ENCODE results near the gene NIN.
"Not testable (repeated sequence)": the region's sequence is repeated elsewhere in the genome, so short reads cannot be mapped to it uniquely, and the experiment has no call there.

Gene NIN

DNA sequence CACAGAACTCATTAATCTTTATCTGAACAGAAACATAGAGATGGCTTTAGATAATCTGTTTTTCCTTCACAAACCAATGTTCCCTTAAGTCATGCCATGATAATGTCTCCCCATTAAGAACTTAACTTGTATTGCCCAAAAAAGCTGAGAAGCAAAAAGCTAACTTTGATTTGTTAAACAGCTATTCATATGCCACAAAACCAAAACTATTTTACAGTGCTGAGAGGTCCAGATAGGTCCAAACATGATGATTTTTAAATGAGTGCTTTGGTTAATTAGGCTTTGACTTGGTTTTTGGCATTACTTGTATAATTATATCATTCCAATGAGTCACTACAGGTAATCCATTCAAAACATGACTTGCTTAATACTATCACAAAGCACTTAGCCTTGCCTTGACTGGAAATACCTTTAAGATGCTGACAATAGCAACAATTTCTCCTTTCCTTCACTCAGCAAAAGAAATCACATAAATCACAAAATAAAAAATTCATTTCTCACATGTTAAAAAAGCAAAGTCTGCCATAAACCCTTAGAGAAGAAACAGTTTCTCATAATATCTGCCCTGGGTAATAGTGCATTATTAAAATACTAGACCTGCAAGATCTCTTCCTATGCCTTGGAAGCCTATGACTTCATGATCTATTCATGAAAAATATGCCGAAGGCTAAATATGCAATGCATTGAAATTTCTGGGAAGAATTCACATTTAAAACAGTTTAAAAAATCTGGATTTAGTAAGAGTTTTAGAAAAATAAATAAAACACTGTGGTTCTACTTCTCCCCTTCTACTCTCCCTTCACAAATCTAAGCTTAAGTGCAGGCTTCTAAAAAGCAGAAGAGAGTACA, 110.8 kb downstream of the NIN start:
- DNase-seq (ENCODE audit: extremely low read depth in 1 of 2, low read depth in 1 of 2) = no peak

DNA sequence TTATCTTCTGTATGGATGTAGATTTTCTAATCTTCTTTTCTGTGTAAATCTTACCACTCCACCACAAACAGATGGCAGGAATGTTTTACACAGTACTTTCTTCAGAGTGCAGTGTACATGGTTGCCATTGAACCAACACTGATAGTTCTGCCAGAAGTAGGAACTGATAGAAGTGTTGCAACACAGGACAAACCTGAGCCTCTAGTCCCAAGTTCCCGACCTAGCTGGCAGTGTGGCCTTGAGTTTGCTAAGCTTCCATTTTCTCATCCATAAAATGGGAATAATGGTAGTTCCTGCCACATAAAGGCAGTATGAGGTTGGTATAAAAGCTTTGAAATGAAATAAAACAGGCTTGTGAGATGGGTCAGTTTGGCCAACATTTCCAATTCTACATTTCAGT, 112.0 kb downstream of the NIN start:
- no peak for DNase-seq (ENCODE audit: extremely low read depth in 1 of 2, low read depth in 1 of 2)

DNA sequence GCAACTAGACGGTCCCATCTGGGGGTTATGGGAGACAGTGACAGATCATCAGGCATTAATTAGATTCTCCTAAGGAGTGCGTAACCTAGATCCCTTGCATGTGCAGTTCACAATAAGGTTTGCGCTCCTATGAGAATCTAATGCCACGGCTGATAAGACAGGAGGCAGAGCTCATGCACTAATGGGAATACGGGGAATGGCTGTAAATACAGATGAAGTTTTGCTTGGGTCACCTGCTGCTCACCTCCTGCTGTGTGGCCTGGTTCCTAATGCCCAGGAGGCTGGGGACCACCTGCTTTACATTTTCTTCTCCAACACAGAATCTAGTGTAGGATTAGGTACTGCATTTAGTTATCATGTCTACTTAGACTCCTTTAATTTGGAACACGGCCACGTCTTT, 113.2 kb downstream of the NIN start:
- no peak for DNase-seq (ENCODE audit: extremely low read depth in 1 of 2, low read depth in 1 of 2)

DNA sequence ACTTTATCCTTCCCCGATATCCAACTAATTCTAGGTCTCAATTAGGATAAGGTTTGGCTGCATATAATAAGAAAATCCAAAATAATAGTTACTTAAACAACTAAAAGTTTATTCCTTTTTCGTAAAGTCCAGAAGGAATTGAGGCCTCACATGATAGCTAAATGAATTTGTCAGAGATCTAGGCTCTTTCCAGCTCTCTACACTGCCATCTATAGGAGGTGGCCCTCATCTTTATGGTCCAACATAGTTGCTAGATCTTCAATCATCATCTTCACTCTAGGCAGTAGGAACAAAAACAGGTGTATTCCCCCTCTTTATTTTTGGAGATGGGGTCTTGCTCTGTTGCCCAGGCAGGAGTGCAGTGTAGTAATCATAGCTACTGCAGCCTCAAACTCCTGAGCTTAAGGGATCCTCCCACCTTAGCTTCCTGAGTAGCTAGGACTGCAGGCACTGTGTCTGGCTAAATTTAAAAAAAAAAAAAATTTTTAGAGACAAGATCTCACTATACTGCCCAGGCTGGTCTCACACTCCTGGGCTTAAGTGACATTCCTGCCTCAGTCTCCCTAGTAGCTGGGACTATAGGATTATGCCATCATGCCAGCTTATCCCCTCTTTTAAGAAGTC, 116.4 kb downstream of the NIN start:
- no peak for DNase-seq (ENCODE audit: extremely low read depth in 1 of 2, low read depth in 1 of 2)

- DNase-seq (ENCODE audit: extremely low read depth in 1 of 2, low read depth in 1 of 2) = no peak
Measured at GRCh38 chr14:50711043-50711442, 119.9 kb downstream of the NIN start.

- DNase-seq (ENCODE audit: extremely low read depth in 1 of 2, low read depth in 1 of 2) = no peak
Measured at GRCh38 chr14:50705026-50705593, 125.9 kb downstream of the NIN start.

DNA sequence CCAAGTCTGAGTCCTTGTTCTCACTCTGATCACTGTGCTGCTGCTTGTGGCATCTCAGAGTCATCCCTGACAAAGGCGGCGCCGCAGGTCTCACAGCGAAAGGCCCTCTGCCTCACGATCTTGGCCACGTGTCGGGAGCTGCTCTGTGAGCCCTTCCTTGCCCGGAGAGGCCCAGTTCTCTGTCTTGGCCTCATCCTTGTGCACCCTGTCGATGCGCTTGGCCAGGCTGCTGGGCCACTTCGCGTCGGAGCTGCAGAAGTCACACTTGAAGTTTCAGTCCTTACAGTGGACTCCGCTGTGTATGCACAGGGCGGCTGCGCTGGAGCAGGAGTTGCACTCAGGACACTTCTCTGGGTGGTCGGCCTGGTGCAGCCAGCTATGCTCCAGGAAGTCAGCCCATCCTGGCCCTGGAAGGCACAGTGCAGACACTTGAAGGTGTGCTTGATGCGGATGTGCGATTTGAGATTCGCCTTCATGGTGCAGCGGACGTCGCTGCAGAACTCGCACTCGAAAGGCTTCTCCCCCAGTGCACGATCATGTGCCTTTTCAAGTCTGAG, 126.4 kb downstream of the NIN start:
- no peak for DNase-seq (ENCODE audit: extremely low read depth in 1 of 2, low read depth in 1 of 2)

DNA sequence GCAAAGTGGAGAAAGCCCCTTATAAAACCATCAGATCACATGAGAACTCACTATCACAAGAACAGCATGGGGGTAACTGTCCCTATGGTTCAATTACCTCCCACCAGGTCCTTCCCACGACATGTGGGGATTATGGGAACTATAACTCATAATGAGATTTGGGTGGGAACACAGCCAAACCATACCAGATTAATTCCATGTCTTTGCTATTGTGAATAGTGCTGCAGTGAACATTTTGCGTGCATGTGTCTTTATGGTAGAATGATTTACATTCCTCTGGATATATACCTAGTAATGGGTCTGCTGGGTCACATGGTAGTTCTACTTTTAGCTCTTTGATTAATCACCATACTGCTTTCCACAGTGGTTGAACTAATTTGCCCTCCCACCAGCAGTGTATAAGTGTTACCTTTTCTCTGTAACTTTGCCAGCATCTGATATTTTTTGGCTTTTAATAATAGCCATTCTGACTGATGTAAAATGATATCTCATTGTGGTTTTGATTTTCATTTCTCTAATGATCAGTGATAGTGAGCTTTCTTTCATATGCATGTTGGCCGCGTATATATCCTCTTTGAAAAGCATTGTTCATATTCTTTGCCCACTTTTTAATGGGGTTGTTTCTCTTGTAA, 133.2 kb downstream of the NIN start:
- DNase-seq (ENCODE audit: extremely low read depth in 1 of 2, low read depth in 1 of 2) = no peak

GRCh38 chr14:50694260-50694659, 136.7 kb downstream of the NIN start:
- DNase-seq (ENCODE audit: extremely low read depth in 1 of 2, low read depth in 1 of 2) = not testable (repeated sequence)

DNA sequence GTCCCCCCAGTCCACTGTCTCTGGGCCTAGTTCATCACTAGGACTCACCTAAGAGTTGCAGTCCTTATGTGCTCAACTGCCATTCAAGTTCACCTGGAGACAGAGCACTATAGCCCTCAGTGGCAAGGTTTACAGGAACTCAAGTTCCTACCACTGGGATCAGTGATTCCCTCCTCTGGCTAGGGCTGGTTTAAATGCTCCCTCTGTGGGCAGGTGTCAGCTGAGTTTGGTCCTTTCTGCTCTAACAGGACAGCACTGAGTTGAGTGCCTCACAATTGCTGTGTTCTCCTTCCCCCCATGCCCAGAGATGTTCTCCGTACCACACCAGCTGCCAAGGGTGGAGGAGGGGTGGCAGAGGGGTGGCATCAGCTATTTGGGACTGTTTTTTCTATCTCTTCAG, 142.1 kb downstream of the NIN start:
- DNase-seq (ENCODE audit: extremely low read depth in 1 of 2, low read depth in 1 of 2) = no peak

DNA sequence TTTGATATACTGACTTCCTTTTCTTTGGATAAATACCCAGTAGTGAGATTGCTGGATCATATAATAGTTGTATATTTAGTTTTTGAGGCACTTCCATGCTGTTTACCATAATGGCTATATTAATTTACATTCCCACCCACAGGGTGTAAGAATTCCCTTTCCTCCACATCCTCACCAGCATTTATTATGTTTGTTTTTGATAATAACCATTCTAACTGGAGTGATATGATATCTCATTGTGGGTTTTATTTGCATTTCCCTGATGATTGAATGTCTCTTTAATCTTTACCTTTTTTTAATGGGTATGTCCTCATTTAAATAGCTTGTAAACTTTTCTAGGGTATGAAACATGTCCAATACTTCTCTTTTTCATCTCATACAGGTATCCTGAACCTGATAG, 151.3 kb downstream of the NIN start:
- DNase-seq (ENCODE audit: extremely low read depth in 1 of 2, low read depth in 1 of 2) = no peak

GRCh38 chr14:50678163-50678562, 152.8 kb downstream of the NIN start:
- no peak for DNase-seq (ENCODE audit: extremely low read depth in 1 of 2, low read depth in 1 of 2)

GRCh38 chr14:50677527-50678063, 153.4 kb downstream of the NIN start:
- DNase-seq (ENCODE audit: extremely low read depth in 1 of 2, low read depth in 1 of 2) = no peak

DNA sequence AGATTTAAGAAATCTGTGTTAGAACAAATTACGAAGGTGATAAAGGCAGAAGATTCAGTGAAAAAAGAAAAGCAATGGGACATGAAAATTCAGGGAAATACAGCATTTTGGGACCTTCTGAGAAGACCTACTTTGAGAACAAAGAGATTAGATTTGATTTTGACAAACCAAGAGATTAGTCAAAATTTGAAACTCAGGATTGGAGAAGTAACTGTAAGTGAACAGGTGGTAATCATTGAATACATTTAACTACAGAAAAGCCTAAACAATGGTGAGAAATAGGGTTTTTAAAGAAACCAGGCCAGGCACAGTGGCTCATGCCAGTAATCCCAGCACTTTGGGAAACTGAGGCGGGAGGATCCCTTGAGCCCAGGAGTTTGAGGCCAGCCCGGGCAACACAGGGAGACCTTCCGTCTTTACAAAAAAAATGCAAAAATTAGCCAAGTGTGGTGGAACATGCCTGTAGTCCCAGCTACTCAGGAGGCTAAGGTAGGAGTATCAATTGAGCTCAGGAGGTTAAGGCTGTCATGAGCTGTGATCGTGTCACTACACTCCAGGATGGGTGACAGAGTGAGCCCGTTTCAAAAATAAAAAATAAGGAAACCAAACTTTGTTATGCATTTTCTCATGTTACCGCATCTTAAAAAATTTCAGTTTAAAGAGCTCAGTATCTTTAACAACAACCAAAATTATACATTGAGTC, 154.0 kb downstream of the NIN start:
- no peak for DNase-seq (ENCODE audit: extremely low read depth in 1 of 2, low read depth in 1 of 2)

- DNase-seq (ENCODE audit: extremely low read depth in 1 of 2, low read depth in 1 of 2) = no peak
Measured at GRCh38 chr14:50675597-50675996, 155.4 kb downstream of the NIN start.

DNA sequence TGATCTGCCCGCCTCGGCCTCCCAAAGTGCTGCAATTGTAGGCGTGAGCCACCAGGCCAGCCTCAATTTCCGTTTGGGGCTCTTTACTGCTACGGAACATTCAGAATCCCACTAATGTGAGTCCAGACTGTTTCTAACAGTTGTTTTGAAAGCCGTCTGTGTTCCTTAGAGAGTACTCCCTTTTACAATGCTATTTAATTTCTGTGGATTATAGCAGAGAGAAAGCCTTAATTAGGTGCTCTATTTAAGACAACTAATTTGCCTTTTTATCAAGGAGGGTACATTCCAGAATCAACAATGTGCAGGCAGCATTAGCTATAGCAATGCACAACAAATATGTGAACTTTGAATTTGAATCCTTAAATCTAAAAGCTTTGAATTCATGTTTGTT, 160.1 kb downstream of the NIN start:
- no peak for DNase-seq (ENCODE audit: extremely low read depth in 1 of 2, low read depth in 1 of 2)

DNA sequence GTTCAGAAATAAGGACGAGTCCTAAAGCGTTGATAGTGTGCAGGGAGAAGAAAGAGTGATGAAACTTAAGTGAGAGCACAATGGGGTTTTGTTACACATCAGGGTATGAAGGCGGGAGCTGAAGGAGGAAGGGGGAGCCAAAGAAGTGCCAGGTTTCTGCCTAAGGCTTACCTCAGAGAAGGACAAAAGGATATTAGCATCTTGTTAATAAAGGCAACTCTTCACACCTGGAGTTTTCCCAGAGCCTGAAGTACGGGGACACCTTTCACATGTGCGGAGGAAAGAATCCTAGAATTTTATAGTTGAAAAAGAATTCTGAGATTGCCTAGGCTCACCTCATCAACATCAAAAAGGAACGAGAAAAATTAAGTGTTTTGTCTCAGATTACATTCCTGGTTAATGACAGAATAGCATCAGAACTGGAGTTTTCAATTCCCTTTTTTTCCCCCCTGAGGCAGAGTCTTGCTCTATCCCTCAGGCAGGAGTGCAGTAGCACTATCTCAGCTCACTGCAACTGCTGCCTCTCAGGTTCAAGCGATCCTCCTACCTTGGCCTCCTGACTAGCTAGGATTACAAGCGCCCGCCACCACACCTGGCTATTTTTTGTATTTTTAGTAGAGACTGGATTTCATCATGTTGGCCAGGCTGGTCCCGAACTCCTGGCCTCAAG, 160.6 kb downstream of the NIN start:
- DNase-seq (ENCODE audit: extremely low read depth in 1 of 2, low read depth in 1 of 2) = no peak
